Endothelial cell (in vitro differentiated cells): ENCODE data around the gene IGF2R. TPM values are rescaled to one million over a fixed set of nuclear protein-coding genes. Genes with fewer than 3 reads are reported as not detected.
"Not testable (repeated sequence)": the region's sequence is repeated elsewhere in the genome, so short reads cannot be mapped to it uniquely, and the experiment has no call there.

Source experiments
- DNase-seq: peaks from one replicate; pipeline ENCODE4 v3.0.0; 2021; ENCODE audit warnings: low spot score
- H3K27ac Mint-ChIP-seq: one replicate; pipeline ENCODE4 v1.8.0; 2021; ENCODE audit warnings: mixed read lengths, inconsistent platforms; ENCODE audit not compliant: unreplicated experiment
- H3K27me3 Mint-ChIP-seq: one replicate; pipeline ENCODE4 v1.8.0; 2021; ENCODE audit warnings: mild to moderate bottlenecking, moderate library complexity, mixed read lengths, inconsistent platforms; ENCODE audit not compliant: unreplicated experiment
- H3K36me3 Mint-ChIP-seq: one replicate; pipeline ENCODE4 v1.8.0; 2021; ENCODE audit warnings: mild to moderate bottlenecking, low read depth, mixed read lengths, inconsistent platforms; ENCODE audit not compliant: unreplicated experiment
- H3K4me1 Mint-ChIP-seq: one replicate; pipeline ENCODE4 v1.8.0; 2021; ENCODE audit warnings: mild to moderate bottlenecking, mixed read lengths, inconsistent platforms; ENCODE audit not compliant: unreplicated experiment
- H3K4me3 Mint-ChIP-seq: one replicate; pipeline ENCODE4 v1.8.0; 2021; ENCODE audit warnings: mild to moderate bottlenecking, mixed read lengths, inconsistent platforms; ENCODE audit not compliant: unreplicated experiment
- H3K9me3 Mint-ChIP-seq: one replicate; pipeline ENCODE4 v1.8.0; 2021; ENCODE audit warnings: mixed read lengths, inconsistent platforms; ENCODE audit not compliant: unreplicated experiment
- total RNA-seq: library from RNA; stranded (reverse); fragmentation: NEBNext Ultra II Directional; extraction: Animal tissue kit (Norgen Biotek cat#: 25700); gene quantifications from one replicate; pipeline ENCODE4 v1.2.1, GENCODE V29; 2021; ENCODE audit not compliant: unreplicated experiment
- TF ChIP-seq, protein P1 (sequence below): fragments of 200-600 bp; sonication (generic); IDR thresholded peaks from one replicate; pipeline ENCODE4 v1.5.0; 2021; ENCODE audit warnings: antibody characterized with exemption; ENCODE audit not compliant: unreplicated experiment

IGF2R gene
- total RNA-seq, 1 donor from 2014 or later: 108 TPM

- Mint-ChIP-seq H3K27me3 (peaks cover 14% of the 10 kb centered on the region), H3K4me1 (peaks cover 17% of the 10 kb centered on the region), H3K9me3 (no peaks in the 10 kb centered on the region), H3K36me3 (peaks cover 6% of the 10 kb centered on the region), H3K27ac (no peak overlapping the region), H3K4me3 (no peak overlapping the region)
- DNase-seq: no peak
- TF ChIP-seq, protein P1, sequence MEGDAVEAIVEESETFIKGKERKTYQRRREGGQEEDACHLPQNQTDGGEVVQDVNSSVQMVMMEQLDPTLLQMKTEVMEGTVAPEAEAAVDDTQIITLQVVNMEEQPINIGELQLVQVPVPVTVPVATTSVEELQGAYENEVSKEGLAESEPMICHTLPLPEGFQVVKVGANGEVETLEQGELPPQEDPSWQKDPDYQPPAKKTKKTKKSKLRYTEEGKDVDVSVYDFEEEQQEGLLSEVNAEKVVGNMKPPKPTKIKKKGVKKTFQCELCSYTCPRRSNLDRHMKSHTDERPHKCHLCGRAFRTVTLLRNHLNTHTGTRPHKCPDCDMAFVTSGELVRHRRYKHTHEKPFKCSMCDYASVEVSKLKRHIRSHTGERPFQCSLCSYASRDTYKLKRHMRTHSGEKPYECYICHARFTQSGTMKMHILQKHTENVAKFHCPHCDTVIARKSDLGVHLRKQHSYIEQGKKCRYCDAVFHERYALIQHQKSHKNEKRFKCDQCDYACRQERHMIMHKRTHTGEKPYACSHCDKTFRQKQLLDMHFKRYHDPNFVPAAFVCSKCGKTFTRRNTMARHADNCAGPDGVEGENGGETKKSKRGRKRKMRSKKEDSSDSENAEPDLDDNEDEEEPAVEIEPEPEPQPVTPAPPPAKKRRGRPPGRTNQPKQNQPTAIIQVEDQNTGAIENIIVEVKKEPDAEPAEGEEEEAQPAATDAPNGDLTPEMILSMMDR: no peak
Observed at GRCh38 chr6:159966981-159967380, 1.9 kb upstream of the IGF2R start.

DNA sequence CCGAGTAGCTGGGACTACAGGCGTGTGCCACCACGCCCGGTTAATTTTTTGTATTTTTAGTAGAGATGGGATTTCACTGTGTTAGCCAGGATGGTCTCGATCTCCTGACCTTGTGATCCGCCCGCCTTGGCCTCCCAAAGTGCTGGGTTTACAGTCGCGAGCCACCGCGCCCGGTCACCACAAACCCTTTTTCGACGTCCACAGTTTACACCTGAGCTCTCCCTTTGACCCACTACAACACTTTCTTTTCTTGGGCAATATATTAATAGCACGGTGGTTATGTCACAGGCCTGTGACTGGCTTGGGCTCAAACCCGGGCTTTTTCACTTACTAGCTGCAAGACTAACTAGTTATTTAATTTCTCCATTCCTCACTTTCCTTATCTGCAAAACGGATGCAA, 1.3 kb upstream of the IGF2R start:
- H3K4me3 Mint-ChIP-seq, H3K9me3 Mint-ChIP-seq: not testable (repeated sequence)
- H3K27me3 Mint-ChIP-seq: peaks cover 14% of the 10 kb centered on the region

DNA sequence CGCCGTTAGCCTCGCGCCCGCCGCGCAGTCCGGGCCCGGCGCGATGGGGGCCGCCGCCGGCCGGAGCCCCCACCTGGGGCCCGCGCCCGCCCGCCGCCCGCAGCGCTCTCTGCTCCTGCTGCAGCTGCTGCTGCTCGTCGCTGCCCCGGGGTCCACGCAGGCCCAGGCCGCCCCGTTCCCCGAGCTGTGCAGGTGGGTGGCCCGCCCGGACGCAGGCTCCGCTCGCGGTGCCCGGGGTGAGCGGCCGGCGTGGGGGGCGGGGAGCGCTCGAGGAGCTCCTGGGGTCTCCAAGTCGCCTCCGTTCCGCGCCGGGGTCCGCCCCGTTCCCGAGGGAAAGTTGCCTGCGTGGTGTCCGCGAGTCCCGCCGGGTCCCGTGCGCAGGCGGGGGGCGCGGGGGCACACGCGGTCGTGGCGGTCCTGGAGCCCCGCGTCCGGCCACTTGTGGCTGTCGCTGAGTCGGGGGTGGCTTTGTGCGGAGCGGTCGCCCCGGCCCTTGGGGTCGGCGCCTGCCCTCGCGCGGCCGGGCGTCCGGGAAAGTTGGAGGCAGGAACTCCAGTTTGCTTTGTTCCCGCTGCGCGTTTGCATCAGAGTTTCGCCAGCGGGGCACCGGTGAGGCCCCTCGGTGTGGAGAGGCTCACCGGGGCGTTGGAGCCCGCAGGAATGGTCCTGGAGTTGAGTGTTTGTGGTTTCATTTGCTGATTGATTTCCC, 476 bp downstream of the IGF2R start:
- H3K9me3 Mint-ChIP-seq: no peaks in the 10 kb centered on the region
- H3K27me3 Mint-ChIP-seq: peaks cover 14% of the 10 kb centered on the region
- TF ChIP-seq, protein P1: no peak
- H3K27ac Mint-ChIP-seq: peak overlapping the region; percentile 97
- peaks cover 35% of the 10 kb centered on the region for H3K4me1 Mint-ChIP-seq
- DNase-seq: peak; percentile 65
- peaks cover 6% of the 10 kb centered on the region for H3K36me3 Mint-ChIP-seq
- H3K4me3 Mint-ChIP-seq: peak overlapping the region; percentile 96

More for the DNA sequence above, 1.3 kb upstream of the IGF2R start:
- not testable (repeated sequence) for H3K36me3 Mint-ChIP-seq, DNase-seq, H3K27ac Mint-ChIP-seq
- H3K4me1 Mint-ChIP-seq: peaks cover 24% of the 10 kb centered on the region

DNA sequence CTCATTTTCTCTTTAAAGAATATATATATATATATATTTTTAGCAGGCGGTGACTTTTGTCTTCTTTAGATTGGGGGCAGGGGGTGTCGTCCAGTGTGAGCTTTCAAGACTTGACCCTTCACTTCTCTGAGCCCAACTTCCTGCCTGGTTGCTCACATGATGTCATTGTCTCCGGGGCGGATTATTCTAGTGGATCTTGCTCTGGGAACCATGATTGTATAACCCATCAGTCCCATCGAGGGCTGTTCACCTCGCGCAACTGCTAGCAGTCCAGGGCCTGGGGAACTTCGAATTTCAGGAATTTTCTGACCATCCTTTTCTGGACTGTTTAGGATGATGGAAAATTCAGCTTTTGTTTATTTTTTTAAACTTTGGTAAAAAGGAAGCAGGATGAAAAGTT, 1.0 kb downstream of the IGF2R start:
- Mint-ChIP-seq H3K4me1 (peaks cover 35% of the 10 kb centered on the region), H3K4me3 (peak overlapping the region; percentile 96)

GRCh38 chr6:159970659-159971063, 1.8 kb downstream of the IGF2R start:
- peaks cover 14% of the 10 kb centered on the region for H3K27me3 Mint-ChIP-seq
- H3K4me1 Mint-ChIP-seq: peaks cover 38% of the 10 kb centered on the region
- H3K36me3 Mint-ChIP-seq: peaks cover 6% of the 10 kb centered on the region
- no peak for DNase-seq
- H3K4me3 Mint-ChIP-seq: peak overlapping the region; percentile 96
- no peak overlapping the region for H3K27ac Mint-ChIP-seq
- H3K9me3 Mint-ChIP-seq: no peaks in the 10 kb centered on the region
- TF ChIP-seq, protein P1: no peak

More for the DNA sequence above, 1.0 kb downstream of the IGF2R start:
- Mint-ChIP-seq H3K36me3 (peaks cover 6% of the 10 kb centered on the region), H3K27me3 (peaks cover 14% of the 10 kb centered on the region), H3K27ac (peak overlapping the region; percentile 97), H3K9me3 (no peaks in the 10 kb centered on the region)
- TF ChIP-seq, protein P1: no peak
- DNase-seq: peak; percentile 50
